Measurements from ENCODE around the gene TMEM62. TPM values are rescaled to one million over a fixed set of nuclear protein-coding genes. Genes with fewer than 3 reads are reported as not detected.

TMEM62 gene
- total and polyA plus RNA-seq, 5 experiments from 2014 or later = 1.6 to 17.3 (median 5.8) TPM

GRCh38 chr15:43230640-43231115, 97.3 kb downstream of the TMEM62 start:
- Mint-ChIP-seq H3K36me3 (no peaks in the 10 kb centered on the region), H3K9me3 (no peaks in the 10 kb centered on the region), H3K27me3 (peaks cover 1 to 22% (median 4%) of the 10 kb centered on the region in 5 donors), H3K4me3 (no peak overlapping the region), H3K27ac (peak overlapping the region in 1 of 10 donors; percentile 43), H3K4me1 (peaks cover 3 to 5% (median 3%) of the 10 kb centered on the region in 4 donors)
- DNase-seq (no peak), ATAC-seq (no peak)
- POLR2A ChIA-PET = interaction anchor here (0.6 kb wide), 1 partner anchor 714 kb away, joined by 3 read pairs; no protein-coding TSS in a partner anchor

DNA sequence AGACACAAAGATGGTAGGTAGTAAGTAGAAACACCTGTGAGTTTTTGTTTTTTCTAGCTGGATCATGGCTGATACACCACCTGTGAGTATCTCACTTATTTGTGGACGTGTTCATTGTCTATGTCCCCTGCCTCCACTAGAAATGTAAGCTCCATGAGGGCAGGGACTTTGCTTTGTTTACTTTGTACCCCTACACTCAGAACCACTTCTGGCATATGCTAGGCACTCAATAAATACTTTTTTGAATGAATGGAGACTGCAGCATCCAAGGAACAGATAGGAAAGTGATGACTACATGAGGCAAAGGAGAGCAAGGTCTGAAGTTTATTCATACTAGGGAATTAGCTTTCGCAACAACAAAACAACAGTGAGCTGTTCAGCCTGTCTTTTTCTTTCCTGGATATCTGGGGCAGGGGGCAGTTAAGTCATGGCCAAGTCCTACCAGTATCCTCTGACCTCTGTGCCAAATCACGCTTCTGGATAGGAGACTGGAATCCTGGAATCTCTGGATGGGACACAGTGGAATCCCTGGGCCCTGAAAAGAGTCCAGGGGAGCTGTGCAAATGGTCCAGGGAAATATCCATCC, 99.0 kb downstream of the TMEM62 start:
- Mint-ChIP-seq H3K36me3 (no peaks in the 10 kb centered on the region), H3K4me3 (no peak overlapping the region), H3K9me3 (no peaks in the 10 kb centered on the region), H3K27ac (no peak overlapping the region), H3K4me1 (no peaks in the 10 kb centered on the region), H3K27me3 (peaks cover 0 to 14% (median 5%) of the 10 kb centered on the region in 5 donors)
- DNase-seq (no peak), ATAC-seq (no peak)
- POLR2A ChIA-PET = no interaction called here

Other genes starting within 250 kb of the TMEM62 start
- 10 to 100 TPM; 28.9 to 32.1 TPM for gene TTBK2, start 212.8 kb upstream of the TMEM62 start, total RNA-seq
- gene TTBK2, start 212.8 kb upstream of the TMEM62 start, polyA plus RNA-seq = 10 to 100 TPM; 11.2 to 13.4 (median 13.1) TPM
- gene UBR1, start 27.5 kb upstream of the TMEM62 start, total RNA-seq = 10 to 100 TPM; 48.0 to 52.4 TPM
- 10 to 100 TPM; 16.1 to 20.8 (median 17.2) TPM for gene UBR1, start 27.5 kb upstream of the TMEM62 start, polyA plus RNA-seq
- 100 to 1,000 TPM; 132 to 143 TPM for gene CCNDBP1, start 51.8 kb downstream of the TMEM62 start, total RNA-seq
- 100 to 1,000 TPM; 146 to 151 (median 147) TPM for gene CCNDBP1, start 51.8 kb downstream of the TMEM62 start, polyA plus RNA-seq
- not detected for gene EPB42, start 87.4 kb downstream of the TMEM62 start, total RNA-seq
- not detected for gene EPB42, start 87.4 kb downstream of the TMEM62 start, polyA plus RNA-seq
- gene TGM5, start 133.3 kb downstream of the TMEM62 start, total RNA-seq = not detected
- not detected for gene TGM5, start 133.3 kb downstream of the TMEM62 start, polyA plus RNA-seq
- gene TGM7, start 168.7 kb downstream of the TMEM62 start, total RNA-seq = not detected
- gene TGM7, start 168.7 kb downstream of the TMEM62 start, polyA plus RNA-seq = not detected
- 10 to 100 TPM; 15.5 to 17.0 TPM for gene LCMT2, start 197.0 kb downstream of the TMEM62 start, total RNA-seq
- 1 to 10 TPM; 2.1 to 3.5 (median 3.1) TPM for gene LCMT2, start 197.0 kb downstream of the TMEM62 start, polyA plus RNA-seq
- gene ZSCAN29, start 237.5 kb downstream of the TMEM62 start, total RNA-seq = 10 to 100 TPM; 33.0 to 40.2 TPM
- gene ZSCAN29, start 237.5 kb downstream of the TMEM62 start, polyA plus RNA-seq = 1 to 10 TPM; 6.4 to 8.6 (median 7.4) TPM
- gene TUBGCP4, start 237.5 kb downstream of the TMEM62 start, total RNA-seq = 10 to 100 TPM; 20.8 to 22.7 TPM
- gene TUBGCP4, start 237.5 kb downstream of the TMEM62 start, polyA plus RNA-seq = 10 to 100 TPM in 1 of 3 donors, 1 to 10 TPM in 2; 7.6 to 15.0 (median 9.2) TPM

Data from naive thymus-derived CD8-positive, alpha-beta T cell (primary cell).